ENCODE measurements around the gene PSMB2. TPM values are rescaled to one million over a fixed set of nuclear protein-coding genes. Genes with fewer than 3 reads are reported as not detected.

PSMB2 gene
- total RNA-seq, 1 donor from 2014 or later = 69.9 TPM

GRCh38 chr1:35558374-35559316, 82.7 kb downstream of the PSMB2 start:
- Mint-ChIP-seq H3K27ac (ENCODE audit: unreplicated experiment) (peak overlapping the region; percentile 93), H3K4me1 (ENCODE audit: unreplicated experiment) (peaks cover 26% of the 10 kb centered on the region), H3K36me3 (ENCODE audit: low read depth, unreplicated experiment) (peaks cover 12% of the 10 kb centered on the region), H3K9me3 (ENCODE audit: unreplicated experiment) (no peaks in the 10 kb centered on the region), H3K27me3 (ENCODE audit: unreplicated experiment) (peaks cover 10% of the 10 kb centered on the region), H3K4me3 (ENCODE audit: unreplicated experiment) (peak overlapping the region; percentile 96)
- no peak for DNase-seq (ENCODE audit: low spot score)
- TF ChIP-seq, protein P1, sequence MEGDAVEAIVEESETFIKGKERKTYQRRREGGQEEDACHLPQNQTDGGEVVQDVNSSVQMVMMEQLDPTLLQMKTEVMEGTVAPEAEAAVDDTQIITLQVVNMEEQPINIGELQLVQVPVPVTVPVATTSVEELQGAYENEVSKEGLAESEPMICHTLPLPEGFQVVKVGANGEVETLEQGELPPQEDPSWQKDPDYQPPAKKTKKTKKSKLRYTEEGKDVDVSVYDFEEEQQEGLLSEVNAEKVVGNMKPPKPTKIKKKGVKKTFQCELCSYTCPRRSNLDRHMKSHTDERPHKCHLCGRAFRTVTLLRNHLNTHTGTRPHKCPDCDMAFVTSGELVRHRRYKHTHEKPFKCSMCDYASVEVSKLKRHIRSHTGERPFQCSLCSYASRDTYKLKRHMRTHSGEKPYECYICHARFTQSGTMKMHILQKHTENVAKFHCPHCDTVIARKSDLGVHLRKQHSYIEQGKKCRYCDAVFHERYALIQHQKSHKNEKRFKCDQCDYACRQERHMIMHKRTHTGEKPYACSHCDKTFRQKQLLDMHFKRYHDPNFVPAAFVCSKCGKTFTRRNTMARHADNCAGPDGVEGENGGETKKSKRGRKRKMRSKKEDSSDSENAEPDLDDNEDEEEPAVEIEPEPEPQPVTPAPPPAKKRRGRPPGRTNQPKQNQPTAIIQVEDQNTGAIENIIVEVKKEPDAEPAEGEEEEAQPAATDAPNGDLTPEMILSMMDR (IDR thresholded peaks at IDR 0.05; ENCODE audit: unreplicated experiment) = no peak

DNA sequence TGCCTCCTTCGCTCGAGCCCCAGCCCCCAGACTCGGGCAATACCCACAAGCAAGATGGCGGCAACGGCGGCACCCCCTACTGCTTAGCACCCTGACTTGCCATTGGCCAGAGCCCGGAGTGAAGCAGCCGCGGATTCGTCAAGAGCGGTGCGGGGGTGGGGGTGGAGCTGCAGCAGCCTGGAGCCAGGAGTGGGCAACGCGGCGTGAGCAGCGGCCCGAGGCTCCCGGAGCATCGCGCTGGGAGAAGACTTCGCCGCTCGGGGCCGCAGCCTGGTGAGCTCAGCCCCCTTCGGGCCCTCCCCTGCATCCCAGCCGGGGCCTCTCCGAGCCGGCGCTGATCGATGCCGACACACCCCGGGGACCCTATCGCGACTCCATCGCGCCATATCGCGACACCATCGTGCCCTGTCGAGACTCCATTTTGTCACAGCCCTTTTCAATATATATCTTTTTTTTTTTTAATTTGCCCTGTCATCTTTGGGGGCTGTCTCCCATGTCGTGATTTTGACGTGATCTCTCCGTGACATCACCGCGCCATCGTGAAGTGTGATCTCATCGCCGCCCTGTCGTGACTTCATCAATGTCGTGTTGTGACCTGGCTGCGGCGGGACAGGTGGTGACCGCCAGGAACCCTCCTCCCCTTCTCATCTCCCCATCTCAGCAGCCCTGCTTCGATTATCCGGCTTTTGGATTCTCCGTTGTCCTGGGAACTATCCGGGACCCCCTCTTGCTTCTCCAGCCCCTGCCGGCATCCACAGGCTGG, 83.5 kb downstream of the PSMB2 start, which contains the start of gene NCDN:
Gene NCDN, plus strand, starts transcription at position 189 of the 763 bp plus-strand sequence. Its CDS starts 392 bp downstream, at position 581.
- peaks cover 10% of the 10 kb centered on the region for H3K27me3 Mint-ChIP-seq (ENCODE audit: unreplicated experiment)
- H3K27ac Mint-ChIP-seq (ENCODE audit: unreplicated experiment) = peak within 1 kb of the TSS; percentile 93
- H3K4me3 Mint-ChIP-seq (ENCODE audit: unreplicated experiment) = peak within 1 kb of the TSS; percentile 96
- peak; percentile 97 for DNase-seq (ENCODE audit: low spot score)
- no peaks in the 10 kb centered on the region for H3K9me3 Mint-ChIP-seq (ENCODE audit: unreplicated experiment)
- H3K4me1 Mint-ChIP-seq (ENCODE audit: unreplicated experiment) = peaks cover 24% of the 10 kb centered on the region
- peaks cover 15% of the 10 kb centered on the region for H3K36me3 Mint-ChIP-seq (ENCODE audit: low read depth, unreplicated experiment)
- TF ChIP-seq, protein P1 (IDR thresholded peaks at IDR 0.05; ENCODE audit: unreplicated experiment) = no peak

DNA sequence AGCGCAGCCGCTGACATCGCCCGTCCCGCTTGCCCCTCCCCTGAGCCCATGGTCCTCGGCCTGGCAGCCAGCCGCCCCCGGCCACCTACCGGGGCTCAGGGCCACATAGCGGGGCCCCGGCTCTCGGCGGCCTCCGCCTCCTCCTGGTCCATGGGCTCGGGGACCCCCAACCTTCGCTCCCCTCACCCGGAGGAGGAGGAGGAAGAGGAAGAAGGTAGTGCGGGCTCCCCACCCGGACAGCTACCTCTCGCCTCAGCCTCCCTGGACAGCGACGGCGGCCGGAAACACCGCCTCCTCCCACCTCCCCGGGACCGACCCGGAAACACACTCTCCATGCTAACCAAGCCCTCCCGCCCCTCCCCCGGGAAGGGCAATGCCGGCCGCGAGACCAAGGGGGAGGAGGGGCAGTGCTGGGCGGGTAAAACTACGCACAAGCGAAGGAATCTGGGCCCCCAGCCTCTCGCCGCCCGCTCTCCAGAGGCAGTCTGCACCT, 84.2 kb downstream of the PSMB2 start, which contains the start of gene KIAA0319L:
Gene KIAA0319L, minus strand, starts transcription at position 286 of the 493 bp plus-strand sequence. CDS start 2,912 bp downstream, outside the sequence.
- Mint-ChIP-seq H3K36me3 (ENCODE audit: low read depth, unreplicated experiment) (peaks cover 19% of the 10 kb centered on the region), H3K4me1 (ENCODE audit: unreplicated experiment) (peaks cover 24% of the 10 kb centered on the region), H3K4me3 (ENCODE audit: unreplicated experiment) (peak within 1 kb of the TSS; percentile 96), H3K27ac (ENCODE audit: unreplicated experiment) (peak within 1 kb of the TSS; percentile 93), H3K9me3 (ENCODE audit: unreplicated experiment) (no peaks in the 10 kb centered on the region), H3K27me3 (ENCODE audit: unreplicated experiment) (peaks cover 10% of the 10 kb centered on the region)
- DNase-seq (ENCODE audit: low spot score) = peak; percentile 68
- TF ChIP-seq, protein P1 (IDR thresholded peaks at IDR 0.05; ENCODE audit: unreplicated experiment) = no peak

- peak overlapping the region; percentile 94 for H3K4me3 Mint-ChIP-seq (ENCODE audit: unreplicated experiment)
- TF ChIP-seq, protein P1 (IDR thresholded peaks at IDR 0.05; ENCODE audit: unreplicated experiment) = no peak
- H3K9me3 Mint-ChIP-seq (ENCODE audit: unreplicated experiment) = no peaks in the 10 kb centered on the region
- peaks cover 19% of the 10 kb centered on the region for H3K36me3 Mint-ChIP-seq (ENCODE audit: low read depth, unreplicated experiment)
- H3K27me3 Mint-ChIP-seq (ENCODE audit: unreplicated experiment) = peaks cover 11% of the 10 kb centered on the region
- peaks cover 24% of the 10 kb centered on the region for H3K4me1 Mint-ChIP-seq (ENCODE audit: unreplicated experiment)
- H3K27ac Mint-ChIP-seq (ENCODE audit: unreplicated experiment) = peak overlapping the region; percentile 48
- no peak for DNase-seq (ENCODE audit: low spot score)
Measured at GRCh38 chr1:35556484-35557117, 84.7 kb downstream of the PSMB2 start.

Measured in endothelial cell (in vitro differentiated cells).